ENCODE results near the gene KIAA1210.
A peak's percentile ranks its signal among the peaks of the same experiment; 100 is the strongest.

Gene KIAA1210

GRCh38 chrX:119127650-119128049, at the start of gene KIAA1210:
TSS of gene KIAA1210 (minus strand) at chrX:119127812. CDS start at chrX:119123642, 4,170 bp downstream.
- H3K9me3 ChIP-seq (ENCODE audit: control insufficient read depth in 2 of 2, low read length in 2 of 2): no peaks in the 10 kb centered on the region
- H3K27ac ChIP-seq (ENCODE audit: low read length): no peak within 1 kb of the TSS
- no peaks in the 10 kb centered on the region for H3K36me3 ChIP-seq (ENCODE audit: control insufficient read depth in 2 of 2, insufficient read depth in 2 of 2, low read length in 2 of 2)
- no peak within 1 kb of the TSS for H3K9ac ChIP-seq (ENCODE audit: low read length in 2 of 2)
- H3K4me1 ChIP-seq (ENCODE audit: control insufficient read depth, insufficient read depth, low read length): no peaks in the 10 kb centered on the region
- no peak within 1 kb of the TSS for H3K4me3 ChIP-seq (ENCODE audit: low read length in 2 of 2)
- H3K27me3 ChIP-seq (ENCODE audit: control insufficient read depth in 1 of 2, insufficient read depth in 2 of 2, low read length in 2 of 2): peaks cover 0 to 12% of the 10 kb centered on the region in 2 donors

- no peak overlapping the region for H3K9ac ChIP-seq (ENCODE audit: low read length in 2 of 2)
- peaks cover 0 to 2% of the 10 kb centered on the region in 2 donors for H3K27me3 ChIP-seq (ENCODE audit: control insufficient read depth in 1 of 2, insufficient read depth in 2 of 2, low read length in 2 of 2)
- H3K36me3 ChIP-seq (ENCODE audit: control insufficient read depth in 2 of 2, insufficient read depth in 2 of 2, low read length in 2 of 2): no peaks in the 10 kb centered on the region
- no peak overlapping the region for H3K27ac ChIP-seq (ENCODE audit: low read length)
- H3K4me3 ChIP-seq (ENCODE audit: low read length in 2 of 2): no peak overlapping the region
- H3K9me3 ChIP-seq (ENCODE audit: control insufficient read depth in 2 of 2, low read length in 2 of 2): no peaks in the 10 kb centered on the region
- no peaks in the 10 kb centered on the region for H3K4me1 ChIP-seq (ENCODE audit: control insufficient read depth, insufficient read depth, low read length)
Observed at GRCh38 chrX:119177278-119177677, 49.7 kb upstream of the KIAA1210 start.

GRCh38 chrX:119174900-119175299, 47.3 kb upstream of the KIAA1210 start:
- Histone ChIP-seq H3K4me1 (ENCODE audit: control insufficient read depth, insufficient read depth, low read length) (no peaks in the 10 kb centered on the region), H3K4me3 (ENCODE audit: low read length in 2 of 2) (no peak overlapping the region), H3K9ac (ENCODE audit: low read length in 2 of 2) (no peak overlapping the region), H3K36me3 (ENCODE audit: control insufficient read depth in 2 of 2, insufficient read depth in 2 of 2, low read length in 2 of 2) (no peaks in the 10 kb centered on the region), H3K27me3 (ENCODE audit: control insufficient read depth in 1 of 2, insufficient read depth in 2 of 2, low read length in 2 of 2) (peaks cover 0 to 2% of the 10 kb centered on the region in 2 donors), H3K9me3 (ENCODE audit: control insufficient read depth in 2 of 2, low read length in 2 of 2) (no peaks in the 10 kb centered on the region), H3K27ac (ENCODE audit: low read length) (no peak overlapping the region)

GRCh38 chrX:119168104-119168503, 40.5 kb upstream of the KIAA1210 start:
- no peaks in the 10 kb centered on the region for H3K4me1 ChIP-seq (ENCODE audit: control insufficient read depth, insufficient read depth, low read length)
- H3K9me3 ChIP-seq (ENCODE audit: control insufficient read depth in 2 of 2, low read length in 2 of 2): no peaks in the 10 kb centered on the region
- H3K36me3 ChIP-seq (ENCODE audit: control insufficient read depth in 2 of 2, insufficient read depth in 2 of 2, low read length in 2 of 2): no peaks in the 10 kb centered on the region
- H3K9ac ChIP-seq (ENCODE audit: low read length in 2 of 2): no peak overlapping the region
- H3K27ac ChIP-seq (ENCODE audit: low read length): no peak overlapping the region
- H3K27me3 ChIP-seq (ENCODE audit: control insufficient read depth in 1 of 2, insufficient read depth in 2 of 2, low read length in 2 of 2): no peaks in the 10 kb centered on the region
- no peak overlapping the region for H3K4me3 ChIP-seq (ENCODE audit: low read length in 2 of 2)

GRCh38 chrX:119158226-119158625, 30.6 kb upstream of the KIAA1210 start:
- peaks cover 0 to 20% of the 10 kb centered on the region in 2 donors for H3K27me3 ChIP-seq (ENCODE audit: control insufficient read depth in 1 of 2, insufficient read depth in 2 of 2, low read length in 2 of 2)
- H3K27ac ChIP-seq (ENCODE audit: low read length): no peak overlapping the region
- no peaks in the 10 kb centered on the region for H3K9me3 ChIP-seq (ENCODE audit: control insufficient read depth in 2 of 2, low read length in 2 of 2)
- H3K4me3 ChIP-seq (ENCODE audit: low read length in 2 of 2): no peak overlapping the region
- H3K4me1 ChIP-seq (ENCODE audit: control insufficient read depth, insufficient read depth, low read length): no peaks in the 10 kb centered on the region
- H3K36me3 ChIP-seq (ENCODE audit: control insufficient read depth in 2 of 2, insufficient read depth in 2 of 2, low read length in 2 of 2): no peaks in the 10 kb centered on the region
- no peak overlapping the region for H3K9ac ChIP-seq (ENCODE audit: low read length in 2 of 2)

- no peaks in the 10 kb centered on the region for H3K36me3 ChIP-seq (ENCODE audit: control insufficient read depth in 2 of 2, insufficient read depth in 2 of 2, low read length in 2 of 2)
- no peaks in the 10 kb centered on the region for H3K9me3 ChIP-seq (ENCODE audit: control insufficient read depth in 2 of 2, low read length in 2 of 2)
- no peak overlapping the region for H3K4me3 ChIP-seq (ENCODE audit: low read length in 2 of 2)
- H3K9ac ChIP-seq (ENCODE audit: low read length in 2 of 2): no peak overlapping the region
- no peaks in the 10 kb centered on the region for H3K4me1 ChIP-seq (ENCODE audit: control insufficient read depth, insufficient read depth, low read length)
- H3K27ac ChIP-seq (ENCODE audit: low read length): no peak overlapping the region
- peaks cover 0 to 20% of the 10 kb centered on the region in 2 donors for H3K27me3 ChIP-seq (ENCODE audit: control insufficient read depth in 1 of 2, insufficient read depth in 2 of 2, low read length in 2 of 2)
Observed at GRCh38 chrX:119156241-119156640, 28.6 kb upstream of the KIAA1210 start.

- Histone ChIP-seq H3K36me3 (ENCODE audit: control insufficient read depth in 2 of 2, insufficient read depth in 2 of 2, low read length in 2 of 2) (no peaks in the 10 kb centered on the region), H3K27ac (ENCODE audit: low read length) (no peak overlapping the region), H3K9ac (ENCODE audit: low read length in 2 of 2) (no peak overlapping the region), H3K4me3 (ENCODE audit: low read length in 2 of 2) (no peak overlapping the region), H3K27me3 (ENCODE audit: control insufficient read depth in 1 of 2, insufficient read depth in 2 of 2, low read length in 2 of 2) (peaks cover 0 to 20% of the 10 kb centered on the region in 2 donors), H3K4me1 (ENCODE audit: control insufficient read depth, insufficient read depth, low read length) (no peaks in the 10 kb centered on the region), H3K9me3 (ENCODE audit: control insufficient read depth in 2 of 2, low read length in 2 of 2) (no peaks in the 10 kb centered on the region)
Observed at GRCh38 chrX:119155416-119156035, 27.9 kb upstream of the KIAA1210 start.

- Histone ChIP-seq H3K9me3 (ENCODE audit: control insufficient read depth in 2 of 2, low read length in 2 of 2) (no peaks in the 10 kb centered on the region), H3K9ac (ENCODE audit: low read length in 2 of 2) (no peak overlapping the region), H3K27ac (ENCODE audit: low read length) (no peak overlapping the region), H3K4me3 (ENCODE audit: low read length in 2 of 2) (peak overlapping the region in 1 of 2 donors; percentile 35), H3K4me1 (ENCODE audit: control insufficient read depth, insufficient read depth, low read length) (no peaks in the 10 kb centered on the region), H3K27me3 (ENCODE audit: control insufficient read depth in 1 of 2, insufficient read depth in 2 of 2, low read length in 2 of 2) (peaks cover 0 to 8% of the 10 kb centered on the region in 2 donors), H3K36me3 (ENCODE audit: control insufficient read depth in 2 of 2, insufficient read depth in 2 of 2, low read length in 2 of 2) (no peaks in the 10 kb centered on the region)
Observed at GRCh38 chrX:119151051-119151380, 23.4 kb upstream of the KIAA1210 start.

- Histone ChIP-seq H3K27ac (ENCODE audit: low read length) (no peak overlapping the region), H3K9me3 (ENCODE audit: control insufficient read depth in 2 of 2, low read length in 2 of 2) (no peaks in the 10 kb centered on the region), H3K27me3 (ENCODE audit: control insufficient read depth in 1 of 2, insufficient read depth in 2 of 2, low read length in 2 of 2) (peaks cover 0 to 5% of the 10 kb centered on the region in 2 donors), H3K4me1 (ENCODE audit: control insufficient read depth, insufficient read depth, low read length) (no peaks in the 10 kb centered on the region), H3K4me3 (ENCODE audit: low read length in 2 of 2) (peak overlapping the region in 1 of 2 donors; percentile 35), H3K36me3 (ENCODE audit: control insufficient read depth in 2 of 2, insufficient read depth in 2 of 2, low read length in 2 of 2) (no peaks in the 10 kb centered on the region), H3K9ac (ENCODE audit: low read length in 2 of 2) (no peak overlapping the region)
Observed at GRCh38 chrX:119150163-119151050, 22.8 kb upstream of the KIAA1210 start.

GRCh38 chrX:119147486-119147885, 19.9 kb upstream of the KIAA1210 start:
- Histone ChIP-seq H3K4me1 (ENCODE audit: control insufficient read depth, insufficient read depth, low read length) (no peaks in the 10 kb centered on the region), H3K9ac (ENCODE audit: low read length in 2 of 2) (no peak overlapping the region), H3K27ac (ENCODE audit: low read length) (no peak overlapping the region), H3K36me3 (ENCODE audit: control insufficient read depth in 2 of 2, insufficient read depth in 2 of 2, low read length in 2 of 2) (no peaks in the 10 kb centered on the region), H3K4me3 (ENCODE audit: low read length in 2 of 2) (no peak overlapping the region), H3K9me3 (ENCODE audit: control insufficient read depth in 2 of 2, low read length in 2 of 2) (no peaks in the 10 kb centered on the region), H3K27me3 (ENCODE audit: control insufficient read depth in 1 of 2, insufficient read depth in 2 of 2, low read length in 2 of 2) (peaks cover 0 to 3% of the 10 kb centered on the region in 2 donors)

GRCh38 chrX:119145241-119145653, 17.6 kb upstream of the KIAA1210 start:
- no peak overlapping the region for H3K9ac ChIP-seq (ENCODE audit: low read length in 2 of 2)
- H3K27ac ChIP-seq (ENCODE audit: low read length): no peak overlapping the region
- no peaks in the 10 kb centered on the region for H3K4me1 ChIP-seq (ENCODE audit: control insufficient read depth, insufficient read depth, low read length)
- no peak overlapping the region for H3K4me3 ChIP-seq (ENCODE audit: low read length in 2 of 2)
- H3K36me3 ChIP-seq (ENCODE audit: control insufficient read depth in 2 of 2, insufficient read depth in 2 of 2, low read length in 2 of 2): no peaks in the 10 kb centered on the region
- H3K9me3 ChIP-seq (ENCODE audit: control insufficient read depth in 2 of 2, low read length in 2 of 2): no peaks in the 10 kb centered on the region
- peaks cover 0 to 3% of the 10 kb centered on the region in 2 donors for H3K27me3 ChIP-seq (ENCODE audit: control insufficient read depth in 1 of 2, insufficient read depth in 2 of 2, low read length in 2 of 2)
